Sigmoid colon (tissue), 4 donors: ENCODE results near the gene TFIP11.

Source experiments
- EP300 ChIP-seq, 4 donors: sonication (generic); formaldehyde crosslinking; IDR thresholded peaks; one replicate each; pipeline ENCODE4 v1.6.1; 2017; ENCODE audit warnings: antibody characterized with exemption in 4 of 4
- POLR2A ChIP-seq, 2 donors: fragments of 450-650 bp; IDR thresholded peaks; one replicate each; pipeline ENCODE4 v1.6.1; 2016; ENCODE audit warnings: antibody characterized with exemption in 2 of 2, mild to moderate bottlenecking in 2 of 2, moderate library complexity in 2 of 2
- TF ChIP-seq, protein P1 (sequence below), 4 experiments: fragments of 450-650 bp in 3 of 4; fragments of 200-600 bp in 1 of 4; IDR thresholded peaks; one replicate each; pipeline ENCODE4 v1.5.1; 2016 to 2019; ENCODE audit warnings: antibody characterized with exemption in 4 of 4, mild to moderate bottlenecking in 3 of 4, moderate library complexity in 2 of 4

DNA sequence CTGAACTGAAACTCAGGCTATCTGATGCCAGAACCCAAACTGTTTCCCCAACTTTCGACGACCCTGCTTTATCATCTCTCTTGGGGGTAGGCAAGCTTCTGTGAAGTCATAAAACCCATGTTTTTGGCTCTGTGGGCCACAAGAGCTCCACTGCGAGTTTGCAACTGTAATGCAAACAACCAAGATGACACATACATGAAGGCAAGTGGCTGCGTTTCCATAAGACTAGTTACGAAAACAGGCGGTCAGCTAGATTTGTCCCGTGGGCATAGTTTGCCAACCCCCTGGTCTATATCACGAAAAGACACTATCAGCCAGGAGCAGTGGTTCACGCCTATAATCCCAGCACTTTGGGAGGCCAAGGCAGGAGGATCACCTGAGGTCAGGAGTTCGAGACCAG is 40.2 kb upstream of the TFIP11 start:
- TF ChIP-seq, protein P1, sequence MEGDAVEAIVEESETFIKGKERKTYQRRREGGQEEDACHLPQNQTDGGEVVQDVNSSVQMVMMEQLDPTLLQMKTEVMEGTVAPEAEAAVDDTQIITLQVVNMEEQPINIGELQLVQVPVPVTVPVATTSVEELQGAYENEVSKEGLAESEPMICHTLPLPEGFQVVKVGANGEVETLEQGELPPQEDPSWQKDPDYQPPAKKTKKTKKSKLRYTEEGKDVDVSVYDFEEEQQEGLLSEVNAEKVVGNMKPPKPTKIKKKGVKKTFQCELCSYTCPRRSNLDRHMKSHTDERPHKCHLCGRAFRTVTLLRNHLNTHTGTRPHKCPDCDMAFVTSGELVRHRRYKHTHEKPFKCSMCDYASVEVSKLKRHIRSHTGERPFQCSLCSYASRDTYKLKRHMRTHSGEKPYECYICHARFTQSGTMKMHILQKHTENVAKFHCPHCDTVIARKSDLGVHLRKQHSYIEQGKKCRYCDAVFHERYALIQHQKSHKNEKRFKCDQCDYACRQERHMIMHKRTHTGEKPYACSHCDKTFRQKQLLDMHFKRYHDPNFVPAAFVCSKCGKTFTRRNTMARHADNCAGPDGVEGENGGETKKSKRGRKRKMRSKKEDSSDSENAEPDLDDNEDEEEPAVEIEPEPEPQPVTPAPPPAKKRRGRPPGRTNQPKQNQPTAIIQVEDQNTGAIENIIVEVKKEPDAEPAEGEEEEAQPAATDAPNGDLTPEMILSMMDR (IDR thresholded peaks at IDR 0.05): no peak
- TF ChIP-seq EP300 (IDR thresholded peaks at IDR 0.05) (no peak), POLR2A (IDR thresholded peaks at IDR 0.05) (no peak)
